GM19468 (cell line): ENCODE data around the gene CYP8B1.

Source experiments
- ATAC-seq: cut with Tn5 transposase; IDR thresholded peaks from one replicate; pipeline ENCODE4 v1.9.1; 2021; ENCODE audit warnings: mild to moderate bottlenecking, moderate library complexity, moderate number of reproducible peaks; ENCODE audit not compliant: unreplicated experiment; ENCODE audit errors: extremely low read depth

Gene CYP8B1

GRCh38 chr3:42829083-42829627 is 46.5 kb downstream of the CYP8B1 start:
- no peak for ATAC-seq

- ATAC-seq: no peak
Measured at GRCh38 chr3:42827654-42828053, 48.0 kb downstream of the CYP8B1 start.

GRCh38 chr3:42827023-42827422 is 48.7 kb downstream of the CYP8B1 start:
- ATAC-seq: no peak

GRCh38 chr3:42826141-42826540 is 49.5 kb downstream of the CYP8B1 start:
- no peak for ATAC-seq

- no peak for ATAC-seq
Measured at GRCh38 chr3:42823351-42823750, 52.3 kb downstream of the CYP8B1 start.

GRCh38 chr3:42822828-42823227 is 52.9 kb downstream of the CYP8B1 start:
- ATAC-seq: no peak
